Measurements from ENCODE around the gene ELSPBP1.
"Not testable (repeated sequence)": the region's sequence is repeated elsewhere in the genome, so short reads cannot be mapped to it uniquely, and the experiment has no call there.

Gene ELSPBP1

DNA sequence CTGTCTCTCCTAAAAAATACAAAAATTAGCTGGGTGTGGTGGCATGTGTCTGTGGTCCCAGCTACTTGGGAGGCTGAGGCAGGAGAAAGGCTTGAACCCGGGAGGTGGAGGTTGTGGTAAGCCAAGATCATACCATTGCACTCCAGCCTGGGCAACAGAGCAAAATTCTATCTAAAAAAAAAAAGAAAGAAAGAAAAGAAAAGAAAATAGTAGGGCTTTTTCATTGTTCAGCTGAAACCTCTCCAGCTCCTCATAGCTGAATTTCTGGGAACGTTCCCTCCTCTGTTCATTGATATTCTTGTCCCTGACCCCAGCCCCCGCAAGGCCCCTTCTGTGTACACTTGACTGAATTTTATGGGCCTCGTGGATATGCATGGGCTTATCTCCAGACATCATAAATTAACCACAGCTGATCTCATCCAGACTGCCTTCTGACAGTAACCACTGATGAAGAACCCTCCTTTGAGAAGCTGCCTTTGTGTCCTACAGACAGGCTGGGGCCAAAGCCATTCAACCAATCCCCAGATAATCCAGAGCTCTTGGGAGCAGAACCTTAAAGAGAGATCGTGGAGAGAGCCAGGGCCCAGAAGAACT is at the start of gene ELSPBP1:
ELSPBP1 (plus strand) TSS at position 424 of the 594 bp plus-strand sequence. CDS start 14,036 bp downstream, outside the sequence.
- Histone ChIP-seq H3K4me3 (ENCODE audit: insufficient read length, low read depth) (no peak within 1 kb of the TSS), H3K9me3 (ENCODE audit: insufficient read depth, low read length) (no peaks in the 10 kb centered on the region), H3K9ac (ENCODE audit: insufficient read length, low read depth) (no peak within 1 kb of the TSS), H3K36me3 (ENCODE audit: insufficient read depth, insufficient read length, low read length) (no peaks in the 10 kb centered on the region), H3K27me3 (ENCODE audit: insufficient read depth, insufficient read length) (no peaks in the 10 kb centered on the region), H3K4me1 (ENCODE audit: insufficient read depth, insufficient read length) (no peaks in the 10 kb centered on the region)
- TF ChIP-seq SUZ12 (IDR thresholded peaks at IDR 0.05; ENCODE audit: extremely low read depth, insufficient read depth, insufficient read length): no peak
- no peak for TF ChIP-seq ZNF274 (IDR thresholded peaks at IDR 0.05; ENCODE audit: low read depth, low read length)
- no peak for TF ChIP-seq YY1 (IDR thresholded peaks at IDR 0.05; ENCODE audit: insufficient read depth, insufficient read length)
- no peak for DNase-seq (ENCODE audit: low read depth, low spot score)

DNA sequence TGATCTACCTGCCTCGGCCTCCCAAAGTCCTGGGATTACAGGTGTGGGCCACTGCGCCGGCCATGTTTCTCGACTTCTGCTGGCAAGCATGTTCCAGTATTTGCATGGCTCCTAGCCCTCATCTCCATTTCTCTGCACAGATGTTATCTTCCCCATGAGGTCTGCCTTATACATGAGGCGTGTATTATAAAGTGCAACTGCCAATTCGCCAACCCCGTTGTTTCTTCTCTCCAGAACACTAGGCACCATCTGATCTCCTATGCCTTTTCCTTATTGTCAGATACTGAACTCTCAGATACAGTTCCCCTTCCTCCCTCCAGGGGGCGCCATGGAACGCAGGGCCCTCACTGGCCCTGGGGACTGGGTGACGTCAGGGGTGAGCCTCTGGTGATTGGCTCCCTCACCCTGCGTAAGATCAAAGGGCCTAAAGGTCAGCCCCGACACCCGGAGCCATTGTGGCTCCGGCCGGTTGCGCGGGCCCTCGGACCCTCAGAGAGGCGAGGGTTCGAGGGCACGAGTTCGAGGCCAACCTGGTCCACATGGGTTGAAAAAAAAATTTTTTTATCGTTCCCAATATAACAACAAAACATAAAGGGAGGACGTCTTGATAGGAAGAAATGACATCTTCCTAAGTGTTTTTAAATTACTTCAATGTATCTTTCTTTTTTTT is 44.4 kb upstream of the ELSPBP1 start:
- H3K9ac ChIP-seq (ENCODE audit: insufficient read length, low read depth); H3K36me3 ChIP-seq (ENCODE audit: insufficient read depth, insufficient read length, low read length); H3K9me3 ChIP-seq (ENCODE audit: insufficient read depth, low read length); H3K27me3 ChIP-seq (ENCODE audit: insufficient read depth, insufficient read length); DNase-seq (ENCODE audit: low read depth, low spot score); H3K4me1 ChIP-seq (ENCODE audit: insufficient read depth, insufficient read length); H3K4me3 ChIP-seq (ENCODE audit: insufficient read length, low read depth): not testable (repeated sequence)

DNA sequence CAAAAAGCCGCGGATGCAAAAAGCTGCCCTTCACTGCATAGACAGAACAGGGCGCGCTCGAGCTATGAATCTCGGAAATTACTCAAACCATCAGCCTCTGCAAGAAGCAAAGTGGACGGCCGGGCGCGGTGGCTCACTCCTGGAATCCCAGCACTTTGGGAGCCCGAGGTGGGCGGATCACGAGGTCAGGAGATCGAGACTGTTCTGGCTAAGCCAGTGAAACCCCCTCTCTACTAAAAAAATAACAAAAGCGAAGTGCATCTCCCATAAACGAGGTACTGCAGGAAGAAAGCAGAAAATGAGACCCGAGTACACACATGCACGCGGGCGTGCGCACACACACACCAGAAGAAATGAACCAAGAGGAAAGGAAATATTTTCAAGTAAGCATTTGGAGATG is 42.3 kb upstream of the ELSPBP1 start:
- not testable (repeated sequence) for H3K4me3 ChIP-seq (ENCODE audit: insufficient read length, low read depth); H3K9ac ChIP-seq (ENCODE audit: insufficient read length, low read depth); H3K36me3 ChIP-seq (ENCODE audit: insufficient read depth, insufficient read length, low read length); H3K27me3 ChIP-seq (ENCODE audit: insufficient read depth, insufficient read length); H3K4me1 ChIP-seq (ENCODE audit: insufficient read depth, insufficient read length); H3K9me3 ChIP-seq (ENCODE audit: insufficient read depth, low read length); DNase-seq (ENCODE audit: low read depth, low spot score)

DNA sequence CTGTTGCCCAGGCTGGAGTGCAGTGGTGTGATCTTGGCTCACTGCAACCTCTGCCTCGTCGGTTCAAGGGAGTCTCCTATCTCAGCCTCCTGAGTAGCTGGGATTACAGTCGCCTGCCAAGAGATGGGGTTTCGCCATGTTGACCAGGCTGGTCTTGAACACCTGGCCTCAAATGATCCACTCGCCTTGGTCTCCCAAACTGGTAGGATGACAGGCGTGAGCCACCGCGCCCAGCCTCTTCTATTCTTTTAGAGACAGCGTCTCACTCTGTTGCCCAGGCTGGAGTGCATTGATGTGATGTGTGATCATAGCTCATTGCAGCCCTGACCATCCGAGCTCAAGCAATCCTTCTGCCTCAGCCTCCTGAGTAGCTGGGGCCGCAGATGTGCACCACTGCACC is 38.5 kb upstream of the ELSPBP1 start:
- not testable (repeated sequence) for H3K4me3 ChIP-seq (ENCODE audit: insufficient read length, low read depth); H3K9ac ChIP-seq (ENCODE audit: insufficient read length, low read depth); H3K36me3 ChIP-seq (ENCODE audit: insufficient read depth, insufficient read length, low read length); H3K4me1 ChIP-seq (ENCODE audit: insufficient read depth, insufficient read length); DNase-seq (ENCODE audit: low read depth, low spot score); H3K27me3 ChIP-seq (ENCODE audit: insufficient read depth, insufficient read length); H3K9me3 ChIP-seq (ENCODE audit: insufficient read depth, low read length)

DNA sequence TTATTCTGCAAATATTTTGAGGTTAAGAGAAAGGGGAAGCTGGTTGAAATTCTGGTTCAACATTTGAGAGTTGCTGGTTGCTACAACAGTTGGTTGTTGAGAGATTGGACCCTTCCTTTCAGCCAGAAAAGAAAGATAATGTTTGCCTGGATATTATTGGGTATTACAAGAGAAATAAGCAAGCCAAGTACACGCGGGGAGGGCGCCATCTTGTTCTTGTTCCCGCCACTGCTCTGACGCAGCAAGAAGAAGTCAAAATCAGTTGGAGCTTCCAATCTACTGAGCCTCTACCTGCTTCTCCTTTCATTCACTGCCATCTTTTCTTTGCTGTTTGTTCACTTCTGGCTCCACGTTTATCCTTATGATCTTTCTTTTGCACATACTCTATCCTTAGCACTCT is 20.9 kb upstream of the ELSPBP1 start:
- TF ChIP-seq SUZ12 (IDR thresholded peaks at IDR 0.05; ENCODE audit: extremely low read depth, insufficient read depth, insufficient read length): no peak
- no peak for TF ChIP-seq YY1 (IDR thresholded peaks at IDR 0.05; ENCODE audit: insufficient read depth, insufficient read length)
- TF ChIP-seq ZNF274 (IDR thresholded peaks at IDR 0.05; ENCODE audit: low read depth, low read length): no peak
- H3K36me3 ChIP-seq (ENCODE audit: insufficient read depth, insufficient read length, low read length): no peaks in the 10 kb centered on the region
- H3K4me3 ChIP-seq (ENCODE audit: insufficient read length, low read depth): no peak overlapping the region
- no peaks in the 10 kb centered on the region for H3K4me1 ChIP-seq (ENCODE audit: insufficient read depth, insufficient read length)
- no peak overlapping the region for H3K9ac ChIP-seq (ENCODE audit: insufficient read length, low read depth)
- no peak for DNase-seq (ENCODE audit: low read depth, low spot score)
- H3K9me3 ChIP-seq (ENCODE audit: insufficient read depth, low read length): no peaks in the 10 kb centered on the region
- no peaks in the 10 kb centered on the region for H3K27me3 ChIP-seq (ENCODE audit: insufficient read depth, insufficient read length)

DNA sequence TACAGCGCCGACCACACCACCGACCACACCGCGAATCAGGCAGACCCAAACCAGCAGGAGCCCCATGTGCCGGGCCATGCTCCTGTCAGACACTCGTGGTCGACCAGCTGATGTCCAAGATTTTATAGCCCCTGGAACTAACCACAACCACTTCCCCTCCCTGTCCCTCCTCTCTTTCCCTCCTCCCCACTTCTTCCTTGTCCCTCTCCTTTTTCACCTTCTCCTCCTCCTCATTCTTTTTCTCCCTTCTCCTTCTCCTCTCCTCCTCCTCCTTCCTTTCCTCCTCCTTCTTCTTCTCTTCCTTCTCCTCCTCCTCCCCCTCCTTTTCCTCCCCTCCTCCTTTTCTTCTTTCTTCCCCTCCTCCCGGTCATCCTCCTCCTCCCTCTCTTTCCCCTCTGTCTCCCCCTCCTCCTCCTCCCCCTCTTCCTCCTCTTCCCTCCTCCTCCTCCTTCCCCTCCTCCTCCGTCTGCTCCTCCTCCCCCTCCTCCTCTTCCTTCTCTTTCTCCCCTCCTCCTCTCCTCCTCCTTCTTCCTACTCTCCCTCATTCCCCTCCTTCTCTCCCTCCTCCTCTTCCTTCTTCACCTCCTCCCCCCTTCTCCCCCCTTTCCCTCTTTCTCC is 3.1 kb upstream of the ELSPBP1 start:
- TF ChIP-seq SUZ12 (IDR thresholded peaks at IDR 0.05; ENCODE audit: extremely low read depth, insufficient read depth, insufficient read length): no peak
- no peak for TF ChIP-seq ZNF274 (IDR thresholded peaks at IDR 0.05; ENCODE audit: low read depth, low read length)
- no peak for TF ChIP-seq YY1 (IDR thresholded peaks at IDR 0.05; ENCODE audit: insufficient read depth, insufficient read length)
- no peaks in the 10 kb centered on the region for H3K9me3 ChIP-seq (ENCODE audit: insufficient read depth, low read length)
- H3K9ac ChIP-seq (ENCODE audit: insufficient read length, low read depth): no peak overlapping the region
- H3K4me1 ChIP-seq (ENCODE audit: insufficient read depth, insufficient read length): no peaks in the 10 kb centered on the region
- H3K36me3 ChIP-seq (ENCODE audit: insufficient read depth, insufficient read length, low read length): no peaks in the 10 kb centered on the region
- H3K27me3 ChIP-seq (ENCODE audit: insufficient read depth, insufficient read length): no peaks in the 10 kb centered on the region
- DNase-seq (ENCODE audit: low read depth, low spot score): no peak
- H3K4me3 ChIP-seq (ENCODE audit: insufficient read length, low read depth): no peak overlapping the region

DNA sequence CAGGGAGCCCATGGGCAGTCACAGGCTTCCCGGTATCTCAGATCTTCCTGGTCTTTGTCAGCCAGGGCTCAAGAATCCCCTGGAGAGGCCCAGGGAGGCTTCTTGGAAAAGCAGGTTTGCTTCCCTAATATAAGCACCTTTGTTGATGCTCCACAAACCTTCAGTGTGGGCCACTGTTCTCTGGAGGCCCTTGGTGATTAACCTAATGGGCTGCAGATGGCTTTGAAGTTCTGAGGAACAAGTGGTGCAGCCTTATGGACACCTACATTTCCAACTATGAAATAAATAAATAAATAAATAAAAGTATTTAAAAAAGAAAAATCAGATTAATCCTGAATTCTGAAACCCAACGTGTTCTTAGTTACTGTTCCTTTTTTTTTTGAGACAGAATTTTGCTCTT is 2.4 kb upstream of the ELSPBP1 start, which contains the start of gene BSPH1:
BSPH1 (minus strand) TSS at position 101 of the 400 bp plus-strand sequence; CDS start at position 12, 89 bp downstream.
- Histone ChIP-seq H3K4me3 (ENCODE audit: insufficient read length, low read depth) (no peak within 1 kb of the TSS), H3K9ac (ENCODE audit: insufficient read length, low read depth) (no peak within 1 kb of the TSS), H3K36me3 (ENCODE audit: insufficient read depth, insufficient read length, low read length) (no peaks in the 10 kb centered on the region), H3K9me3 (ENCODE audit: insufficient read depth, low read length) (no peaks in the 10 kb centered on the region), H3K4me1 (ENCODE audit: insufficient read depth, insufficient read length) (no peaks in the 10 kb centered on the region), H3K27me3 (ENCODE audit: insufficient read depth, insufficient read length) (no peaks in the 10 kb centered on the region)
- TF ChIP-seq YY1 (IDR thresholded peaks at IDR 0.05; ENCODE audit: insufficient read depth, insufficient read length) (no peak), SUZ12 (IDR thresholded peaks at IDR 0.05; ENCODE audit: extremely low read depth, insufficient read depth, insufficient read length) (no peak), ZNF274 (IDR thresholded peaks at IDR 0.05; ENCODE audit: low read depth, low read length) (no peak)
- DNase-seq (ENCODE audit: low read depth, low spot score): no peak

Measured in NT2/D1 (cell line).